GM12864 (cell line): ENCODE results near the gene NPIPB8.
"Not testable (repeated sequence)": the region's sequence is repeated elsewhere in the genome, so short reads cannot be mapped to it uniquely, and the experiment has no call there.

Experiments
- DNase-seq: peaks from one replicate; pipeline ENCODE4 v3.0.0-alpha.2; 2011; ENCODE audit warnings: low read depth
- H3K4me3 ChIP-seq: 2 replicates; pipeline ENCODE4 v1.5.1; 2011; ENCODE audit warnings: mild to moderate bottlenecking, low read depth, low read length, control low read depth
- CTCF ChIP-seq: IDR thresholded peaks from 2 replicates; pipeline ENCODE4 v1.5.1; 2011; ENCODE audit warnings: low read depth, mild to moderate bottlenecking, moderate library complexity, low read length, control low read depth, inconsistent platforms; ENCODE audit errors: missing control alignments

The NPIPB8 gene

GRCh38 chr16:28603381-28604185 is 34.3 kb upstream of the NPIPB8 start:
- TF ChIP-seq CTCF: no peak
- no peak for DNase-seq
- H3K4me3 ChIP-seq: no peak overlapping the region

GRCh38 chr16:28604186-28604565 is 33.7 kb upstream of the NPIPB8 start:
- DNase-seq: no peak
- TF ChIP-seq CTCF: no peak
- H3K4me3 ChIP-seq: no peak overlapping the region

- no peak for TF ChIP-seq CTCF
- DNase-seq: no peak
- H3K4me3 ChIP-seq: no peak overlapping the region
Measured at GRCh38 chr16:28606291-28607115, 31.4 kb upstream of the NPIPB8 start.

GRCh38 chr16:28607116-28607623 is 30.7 kb upstream of the NPIPB8 start:
- no peak for TF ChIP-seq CTCF
- DNase-seq: no peak
- no peak overlapping the region for H3K4me3 ChIP-seq

- not testable (repeated sequence) for H3K4me3 ChIP-seq, DNase-seq
Measured at GRCh38 chr16:28607681-28608495, 30.0 kb upstream of the NPIPB8 start.

GRCh38 chr16:28608496-28608808 is 29.4 kb upstream of the NPIPB8 start:
- H3K4me3 ChIP-seq, DNase-seq: not testable (repeated sequence)

- not testable (repeated sequence) for H3K4me3 ChIP-seq, DNase-seq
Measured at GRCh38 chr16:28608867-28609596, 28.8 kb upstream of the NPIPB8 start.
